Adipocyte (in vitro differentiated cells): ENCODE data around the gene USP17L30.
"Not testable (repeated sequence)": the region's sequence is repeated elsewhere in the genome, so short reads cannot be mapped to it uniquely, and the experiment has no call there.

Experiments
- DNase-seq: peaks from one replicate; pipeline ENCODE4 v3.0.0-alpha.2; 2015; ENCODE audit warnings: low read depth
- H3K27me3 ChIP-seq: replicated peaks from 2 replicates; pipeline ENCODE4 v1.7.0; 2013; ENCODE audit warnings: mild to moderate bottlenecking, low read length, moderate library complexity; ENCODE audit not compliant: control insufficient read depth, insufficient read depth
- H3K36me3 ChIP-seq: 2 replicates; pipeline ENCODE4 v1.7.0; 2013; ENCODE audit warnings: low read length, mild to moderate bottlenecking, moderate library complexity; ENCODE audit not compliant: control insufficient read depth, insufficient read depth, severe bottlenecking
- H3K4me1 ChIP-seq: 2 replicates; pipeline ENCODE4 v1.7.0; 2013; ENCODE audit warnings: mild to moderate bottlenecking, low read length, moderate library complexity; ENCODE audit not compliant: control insufficient read depth, insufficient read depth
- H3K4me3 ChIP-seq: 2 replicates; pipeline ENCODE4 v1.7.0; 2013; ENCODE audit warnings: mild to moderate bottlenecking, low read length, moderate library complexity
- H3K9ac ChIP-seq: 2 replicates; pipeline ENCODE4 v1.7.0; 2013; ENCODE audit warnings: mild to moderate bottlenecking, low read length, moderate library complexity
- H3K9me3 ChIP-seq: 2 replicates; pipeline ENCODE4 v1.7.0; 2013; ENCODE audit warnings: mild to moderate bottlenecking, low read length, moderate library complexity; ENCODE audit not compliant: control insufficient read depth

The USP17L30 gene

GRCh38 chr4:9381012-9381534 lies 18.1 kb downstream of the USP17L30 start:
- H3K9me3 ChIP-seq, H3K9ac ChIP-seq, H3K4me1 ChIP-seq, H3K27me3 ChIP-seq, DNase-seq, H3K36me3 ChIP-seq: not testable (repeated sequence)
- peak overlapping the region; percentile 70 for H3K4me3 ChIP-seq

- Histone ChIP-seq H3K4me1 (no peaks in the 10 kb centered on the region), H3K36me3 (no peaks in the 10 kb centered on the region), H3K9me3 (no peaks in the 10 kb centered on the region), H3K27me3 (no peaks in the 10 kb centered on the region), H3K4me3 (no peak overlapping the region), H3K9ac (no peak overlapping the region)
- DNase-seq, result no peak
Measured at GRCh38 chr4:9384126-9384525, 21.2 kb downstream of the USP17L30 start.

- not testable (repeated sequence) for H3K9ac ChIP-seq, H3K9me3 ChIP-seq, H3K4me1 ChIP-seq, H3K4me3 ChIP-seq, DNase-seq, H3K36me3 ChIP-seq, H3K27me3 ChIP-seq
Measured at GRCh38 chr4:9389001-9389400, 26.1 kb downstream of the USP17L30 start.

GRCh38 chr4:9405774-9406173 lies 42.8 kb downstream of the USP17L30 start:
- H3K4me1 ChIP-seq, DNase-seq, H3K27me3 ChIP-seq, H3K9ac ChIP-seq, H3K4me3 ChIP-seq, H3K36me3 ChIP-seq, H3K9me3 ChIP-seq: not testable (repeated sequence)

GRCh38 chr4:9406491-9406890 lies 43.6 kb downstream of the USP17L30 start:
- H3K27me3 ChIP-seq, H3K4me1 ChIP-seq, H3K9ac ChIP-seq, DNase-seq, H3K9me3 ChIP-seq, H3K4me3 ChIP-seq, H3K36me3 ChIP-seq: not testable (repeated sequence)

GRCh38 chr4:9409793-9410192 lies 46.9 kb downstream of the USP17L30 start:
- H3K4me1 ChIP-seq, result no peaks in the 10 kb centered on the region
- no peaks in the 10 kb centered on the region for H3K27me3 ChIP-seq
- H3K9ac ChIP-seq, result no peak overlapping the region
- H3K9me3 ChIP-seq, result peaks cover 5% of the 10 kb centered on the region
- no peak overlapping the region for H3K4me3 ChIP-seq
- DNase-seq, result no peak
- no peaks in the 10 kb centered on the region for H3K36me3 ChIP-seq
